ENCODE measurements around the gene OR8B3.

GRCh38 chr11:124405581-124405980 lies 6.8 kb upstream of the OR8B3 start:
- TF ChIP-seq CTCF (IDR thresholded peaks at IDR 0.05), result no peak
- no peak for TF ChIP-seq POLR2A (IDR thresholded peaks at IDR 0.05)

Data from stomach (tissue), 4 donors.